Neural cell (in vitro differentiated cells): Measurements from ENCODE around the gene MAD1L1. TPM values are rescaled to one million over a fixed set of nuclear protein-coding genes. Genes with fewer than 3 reads are reported as not detected.

ENCODE experiments used
- H2AFZ ChIP-seq: fragments of 200-600, 300-800 bp; sonication (generic), shearing (Covaris generic); 2 replicates; pipeline ENCODE4 v1.6.0; 2014; ENCODE audit warnings: low read depth, mild to moderate bottlenecking, antibody characterized with exemption, low read length, moderate library complexity
- H3F3A ChIP-seq: fragments of 200-600 bp; shearing (Covaris generic); 2 replicates; pipeline ENCODE4 v1.6.1; 2016; ENCODE audit warnings: mild to moderate bottlenecking, moderate library complexity, mixed read lengths, antibody characterized with exemption, low read length; ENCODE audit not compliant: insufficient read depth, poor library complexity, severe bottlenecking
- H3K27ac ChIP-seq: fragments of 200-600, 300-800 bp; sonication (generic), shearing (Covaris generic); 2 replicates; pipeline ENCODE4 v1.5.1; 2014; ENCODE audit warnings: mild to moderate bottlenecking, low read length, moderate library complexity
- H3K27me3 ChIP-seq: fragments of 300-800, 200-600 bp; sonication (generic), shearing (Covaris generic); 2 replicates; pipeline ENCODE4 v1.6.0; 2014; ENCODE audit warnings: mild to moderate bottlenecking, low read depth, low read length, moderate library complexity; ENCODE audit not compliant: insufficient read depth
- H3K36me3 ChIP-seq: fragments of 300-800, 200-600 bp; sonication (generic), shearing (Covaris generic); 2 replicates; pipeline ENCODE4 v1.5.1; 2014; ENCODE audit warnings: mild to moderate bottlenecking, antibody characterized with exemption, low read length, moderate library complexity; ENCODE audit not compliant: insufficient read depth
- H3K4me2 ChIP-seq: fragments of 300-800, 200-600 bp; sonication (generic), shearing (Covaris generic); 2 replicates; pipeline ENCODE4 v1.6.0; 2014; ENCODE audit warnings: mild to moderate bottlenecking, low read length
- H3K4me3 ChIP-seq: fragments of 300-800, 200-600 bp; sonication (generic), shearing (Covaris generic); 2 replicates; pipeline ENCODE4 v1.5.1; 2014; ENCODE audit warnings: mild to moderate bottlenecking, low read length, moderate library complexity
- H3K79me2 ChIP-seq: fragments of 200-600 bp; shearing (Covaris generic); replicated peaks from 2 replicates; pipeline ENCODE4 v1.6.0; 2014; ENCODE audit warnings: mild to moderate bottlenecking, low read length, moderate library complexity; ENCODE audit not compliant: insufficient read depth
- H3K9ac ChIP-seq: fragments of 300-800, 200-600 bp; sonication (generic), shearing (Covaris generic); 2 replicates; pipeline ENCODE4 v1.6.1; 2016; ENCODE audit warnings: mild to moderate bottlenecking, low read length, mixed read lengths
- H3K9me2 ChIP-seq: fragments of 200-600 bp; shearing (Covaris generic); 2 replicates; pipeline ENCODE4 v1.6.1; 2016; ENCODE audit warnings: mild to moderate bottlenecking, low read length, mixed read lengths; ENCODE audit not compliant: insufficient read depth
- H3K9me3 ChIP-seq: fragments of 200-600, 300-800 bp; sonication (generic), shearing (Covaris generic); 2 replicates; pipeline ENCODE4 v1.6.1; 2016; ENCODE audit warnings: mild to moderate bottlenecking, mixed run types, low read length, moderate library complexity, mixed read lengths
- H4K20me1 ChIP-seq: fragments of 200-600 bp; shearing (Covaris generic); 2 replicates; pipeline ENCODE4 v1.6.1; 2016; ENCODE audit warnings: mild to moderate bottlenecking, mixed run types; ENCODE audit not compliant: insufficient read depth
- EP300 ChIP-seq: fragments of 450-650 bp; conservative IDR thresholded peaks from 2 replicates; pipeline ENCODE4 v1.6.1; 2014; ENCODE audit warnings: antibody characterized with exemption, mild to moderate bottlenecking, moderate library complexity; ENCODE audit not compliant: poor library complexity, severe bottlenecking
- EZH2 ChIP-seq: fragments of 200-600, 300-800 bp; shearing (Covaris generic), sonication (generic); IDR thresholded peaks from 2 replicates; pipeline ENCODE4 v1.6.1; 2014; ENCODE audit warnings: antibody characterized with exemption, low read length, borderline replicate concordance, mild to moderate bottlenecking; ENCODE audit not compliant: insufficient read depth, poor library complexity, severe bottlenecking
- MXI1 ChIP-seq: fragments of 450-650 bp; conservative IDR thresholded peaks from 2 replicates; pipeline ENCODE4 v1.6.1; 2014; ENCODE audit warnings: antibody characterized with exemption, mild to moderate bottlenecking; ENCODE audit not compliant: poor library complexity, severe bottlenecking
- POLR2AphosphoS5 ChIP-seq: IDR thresholded peaks from 2 replicates; pipeline ENCODE4 v1.6.1; 2012
- REST ChIP-seq: IDR thresholded peaks from 2 replicates; pipeline ENCODE4 v1.6.1; 2012; ENCODE audit warnings: borderline replicate concordance
- TAF1 ChIP-seq: IDR thresholded peaks from 2 replicates; pipeline ENCODE4 v1.6.1; 2012; ENCODE audit warnings: low read depth
- polyA plus RNA-seq: library from polyadenylated mRNA; depleted of rRNA; stranded (reverse); fragments of >200 nt; gene quantifications from 2 replicates; pipeline ENCODE4 v1.2.3, GENCODE V29; 2014

Gene MAD1L1
- polyA plus RNA-seq, 1 donor from 2014 or later: 31.4 TPM

DNA sequence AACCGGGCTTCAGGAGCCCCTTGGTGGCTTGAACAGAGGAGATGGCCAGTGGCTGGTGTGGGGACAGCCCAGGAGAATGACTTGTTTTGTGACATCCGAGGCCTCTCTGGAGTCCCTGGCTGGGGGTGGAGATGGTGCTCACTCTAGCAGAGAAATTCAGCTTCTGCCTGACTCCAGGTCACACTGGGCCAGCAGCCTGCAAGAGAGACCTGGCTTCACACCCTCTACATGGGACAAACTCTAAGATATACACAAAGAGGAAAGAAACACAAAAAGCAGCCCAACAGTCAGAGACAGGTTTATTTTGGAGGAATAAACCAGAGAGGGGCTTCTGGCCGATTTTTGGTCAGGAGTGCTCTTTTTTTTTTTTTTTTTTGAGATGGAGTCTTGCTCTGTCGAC, 429.8 kb downstream of the MAD1L1 start:
- Histone ChIP-seq H4K20me1 (no peaks in the 10 kb centered on the region), H3K79me2 (no peaks in the 10 kb centered on the region), H2AFZ (no peak overlapping the region), H3K36me3 (no peaks in the 10 kb centered on the region), H3K9ac (no peak overlapping the region), H3K27me3 (no peaks in the 10 kb centered on the region), H3K9me3 (no peaks in the 10 kb centered on the region), H3K27ac (no peak overlapping the region), H3F3A (no peaks in the 10 kb centered on the region), H3K9me2 (no peaks in the 10 kb centered on the region), H3K4me3 (no peak overlapping the region), H3K4me2 (no peak overlapping the region)
- no peak for TF ChIP-seq REST
- TF ChIP-seq MXI1: no peak
- no peak for TF ChIP-seq POLR2AphosphoS5
- TF ChIP-seq TAF1: no peak
- TF ChIP-seq EZH2: no peak

GRCh38 chr7:1800902-1801301, 431.8 kb downstream of the MAD1L1 start:
- TF ChIP-seq POLR2AphosphoS5: no peak
- no peak for TF ChIP-seq MXI1
- no peaks in the 10 kb centered on the region for H3K9me2 ChIP-seq
- H3K4me3 ChIP-seq: no peak overlapping the region
- H3K27me3 ChIP-seq: no peaks in the 10 kb centered on the region
- no peak overlapping the region for H3K9ac ChIP-seq
- no peaks in the 10 kb centered on the region for H3K79me2 ChIP-seq
- no peaks in the 10 kb centered on the region for H3F3A ChIP-seq
- no peak overlapping the region for H2AFZ ChIP-seq
- no peaks in the 10 kb centered on the region for H4K20me1 ChIP-seq
- no peak overlapping the region for H3K4me2 ChIP-seq
- H3K27ac ChIP-seq: no peak overlapping the region
- peaks cover under 1% of the 10 kb centered on the region for H3K9me3 ChIP-seq
- H3K36me3 ChIP-seq: no peaks in the 10 kb centered on the region

GRCh38 chr7:1798191-1798590, 434.6 kb downstream of the MAD1L1 start:
- no peaks in the 10 kb centered on the region for H3K27me3 ChIP-seq
- no peak overlapping the region for H3K9ac ChIP-seq
- H2AFZ ChIP-seq: no peak overlapping the region
- no peaks in the 10 kb centered on the region for H4K20me1 ChIP-seq
- H3K9me3 ChIP-seq: peaks cover 3% of the 10 kb centered on the region
- no peak overlapping the region for H3K27ac ChIP-seq
- no peaks in the 10 kb centered on the region for H3K36me3 ChIP-seq
- H3K9me2 ChIP-seq: no peaks in the 10 kb centered on the region
- H3K4me2 ChIP-seq: no peak overlapping the region
- no peak for TF ChIP-seq EP300
- H3K79me2 ChIP-seq: no peaks in the 10 kb centered on the region
- H3K4me3 ChIP-seq: no peak overlapping the region
- no peaks in the 10 kb centered on the region for H3F3A ChIP-seq
